HCT116 (cell line): ENCODE measurements around the gene CHST4. TPM values are rescaled to one million over a fixed set of nuclear protein-coding genes. Genes with fewer than 3 reads are reported as not detected.

ENCODE experiments used
- ATAC-seq: fragments of 200-7000 bp; cut with Tn5 transposase; 2 replicates; pipeline ENCODE4 v1.9.1; 2020; ENCODE audit warnings: mild to moderate bottlenecking, moderate library complexity
- BruUV-seq: library from RNA; stranded (reverse); fragments of 400-500 nt; replicated peaks from 2 replicates; lab custom pipeline; 2021; lab: Mats Ljungman, UMichigan
- CTCF ChIA-PET: fragments of 300-600 bp; sonication (Branson Sonifier 250); formaldehyde crosslinking; loops from one replicate; lab custom pipeline; 2021; ENCODE audit warnings: antibody characterized with exemption; lab: Charles Lee
- POLR2A ChIA-PET: fragments of 300-600, 350-600 bp; sonication (Branson Sonifier 250); formaldehyde crosslinking; loops from one replicate; lab custom pipeline; 2021; ENCODE audit warnings: antibody characterized with exemption; lab: Charles Lee
- RAD21 ChIA-PET, 2 experiments: fragments of 300-600 bp; sonication (Branson Sonifier 250); formaldehyde crosslinking; loops; one replicate each; lab custom pipeline; 2023; ENCODE audit warnings: low total read pairs in 2 of 2; ENCODE audit not compliant: uncharacterized antibody in 2 of 2, unreplicated experiment in 2 of 2, low non-redundant PET in 1 of 2; lab: Charles Lee
- DNase-seq: peaks from one replicate; pipeline ENCODE4 v3.0.0-alpha.2; 2010; ENCODE audit warnings: low read depth, low spot score
- H2AFZ ChIP-seq: fragments of 200-600 bp; shearing (Covaris generic), sonication (generic); 2 replicates; pipeline ENCODE4 v1.6.1; 2017; ENCODE audit warnings: low read depth, mixed run types, mixed read lengths, antibody characterized with exemption, low read length; ENCODE audit not compliant: poor library complexity, severe bottlenecking
- H3K27ac ChIP-seq: 2 replicates; pipeline ENCODE4 v1.5.1; 2012; ENCODE audit warnings: low read depth, low read length
- H3K27me3 ChIP-seq: fragments of 200-600 bp; sonication (generic); 2 replicates; pipeline ENCODE4 v1.6.1; 2016; ENCODE audit warnings: mixed run types, low read length, mixed read lengths; ENCODE audit not compliant: insufficient read depth
- H3K36me3 ChIP-seq, 2 experiments: fragments of 200-500 bp in 1 of 2; fragments of 200-600 bp in 1 of 2; sonication (Bioruptor generic) in 1 of 2; sonication (generic) in 1 of 2; 2 replicates each; pipeline versions ENCODE4 v1.5.1 to v1.6.1; 2014 to 2016; ENCODE audit warnings: low read length in 2 of 2, inconsistent platforms in 1 of 2, mixed read lengths in 1 of 2, mixed run types in 1 of 2; ENCODE audit not compliant: insufficient read depth in 2 of 2, control insufficient read depth in 1 of 2
- H3K4me1 ChIP-seq, 2 experiments: fragments of 200-600 bp in 1 of 2; sonication (generic) in 1 of 2; 2 replicates each; pipeline versions ENCODE4 v1.5.1 to v1.6.1; 2012 to 2017; ENCODE audit warnings: low read length in 2 of 2, inconsistent platforms in 1 of 2, mild to moderate bottlenecking in 1 of 2, mixed read lengths in 1 of 2, mixed run types in 1 of 2, moderate library complexity in 1 of 2; ENCODE audit not compliant: insufficient read depth in 2 of 2, control insufficient read depth in 1 of 2
- H3K4me2 ChIP-seq: fragments of 200-600 bp; sonication (generic); 2 replicates; pipeline ENCODE4 v1.6.1; 2017; ENCODE audit warnings: mixed run types, low read length, mixed read lengths
- H3K4me3 ChIP-seq, 2 experiments: fragments of 200-600 bp in 1 of 2; sonication (generic) in 1 of 2; replicated peaks in 1 of 2; 2 replicates each; pipeline ENCODE4 v1.5.1; 2011 to 2016; ENCODE audit warnings: low read length in 2 of 2, control low read depth in 1 of 2, low read depth in 1 of 2, mild to moderate bottlenecking in 1 of 2, mixed read lengths in 1 of 2, mixed run types in 1 of 2
- H3K79me2 ChIP-seq: fragments of 200-600 bp; sonication (generic); 2 replicates; pipeline ENCODE4 v1.6.1; 2017; ENCODE audit warnings: mild to moderate bottlenecking, mixed run types, low read length, moderate library complexity, mixed read lengths; ENCODE audit not compliant: insufficient read depth
- H3K9ac ChIP-seq: fragments of 200-600 bp; sonication (generic); 2 replicates; pipeline ENCODE4 v1.6.1; 2016; ENCODE audit warnings: low read length, mixed read lengths
- H3K9me2 ChIP-seq: fragments of 200-600 bp; sonication (generic), shearing (Covaris generic); 2 replicates; pipeline ENCODE4 v1.6.1; 2017; ENCODE audit warnings: mixed run types, mild to moderate bottlenecking, moderate library complexity; ENCODE audit not compliant: insufficient read depth
- H3K9me3 ChIP-seq, 2 experiments: fragments of 200-500 bp in 1 of 2; fragments of 200-600 bp in 1 of 2; sonication (Bioruptor generic) in 1 of 2; sonication (generic) in 1 of 2; 2 replicates each; pipeline ENCODE4 v1.6.1; 2014 to 2017; ENCODE audit warnings: low read length in 2 of 2, mixed read lengths in 2 of 2, inconsistent platforms in 1 of 2, low read depth in 1 of 2, mild to moderate bottlenecking in 1 of 2, mixed run types in 1 of 2, moderate library complexity in 1 of 2; ENCODE audit not compliant: control insufficient read depth in 1 of 2, insufficient read depth in 1 of 2
- H4K20me1 ChIP-seq: fragments of 200-600 bp; sonication (generic), shearing (Covaris generic); 2 replicates; pipeline ENCODE4 v1.6.1; 2017; ENCODE audit warnings: mixed run types, mild to moderate bottlenecking, moderate library complexity; ENCODE audit not compliant: insufficient read depth
- CBX3 ChIP-seq: IDR thresholded peaks from 2 replicates; pipeline ENCODE4 v1.6.1; 2012; ENCODE audit warnings: low read depth
- CEBPB ChIP-seq: IDR thresholded peaks from 2 replicates; pipeline ENCODE4 v1.6.1; 2012; ENCODE audit warnings: low read depth
- CTCF ChIP-seq, 3 experiments: fragments of 200-600 bp in 1 of 3; sonication (generic) in 1 of 3; IDR thresholded peaks in 2 of 3; conservative IDR thresholded peaks in 1 of 3; 2 replicates each; pipeline ENCODE4 v1.5.1; 2012 to 2017; ENCODE audit warnings: low read depth in 2 of 3, low read length in 2 of 3, antibody characterized with exemption in 1 of 3, borderline replicate concordance in 1 of 3, control low read depth in 1 of 3, mild to moderate bottlenecking in 1 of 3, mixed read lengths in 1 of 3, mixed run types in 1 of 3, moderate library complexity in 1 of 3; ENCODE audit not compliant: insufficient read depth in 1 of 3
- EGR1 ChIP-seq: IDR thresholded peaks from 2 replicates; pipeline ENCODE4 v1.6.1; 2012; ENCODE audit warnings: low read depth
- EZH2phosphoT487 ChIP-seq: fragments of 200-600 bp; IDR thresholded peaks from 2 replicates; pipeline ENCODE4 v1.6.1; 2018; ENCODE audit warnings: antibody characterized with exemption, borderline replicate concordance
- POLR2AphosphoS5 ChIP-seq: IDR thresholded peaks from 2 replicates; pipeline ENCODE4 v1.6.1; 2011; ENCODE audit warnings: mild to moderate bottlenecking, low read depth, low read length, moderate library complexity
- SIN3A ChIP-seq: IDR thresholded peaks from 2 replicates; pipeline ENCODE4 v1.6.1; 2012; ENCODE audit warnings: low read depth
- SP1 ChIP-seq: IDR thresholded peaks from 2 replicates; pipeline ENCODE4 v1.6.1; 2012; ENCODE audit warnings: low read depth
- TCF7L2 ChIP-seq: IDR thresholded peaks from 2 replicates; pipeline ENCODE4 v1.7.0; 2011; ENCODE audit warnings: borderline replicate concordance, inconsistent platforms; ENCODE audit not compliant: insufficient read depth, insufficient read length; ENCODE audit errors: extremely low read depth
- YY1 ChIP-seq: IDR thresholded peaks from 2 replicates; pipeline ENCODE4 v1.6.1; 2011; ENCODE audit warnings: low read length, low read depth, moderate library complexity, mild to moderate bottlenecking; ENCODE audit not compliant: insufficient replicate concordance; ENCODE audit errors: extremely low read depth
- ZBTB33 ChIP-seq: IDR thresholded peaks from 2 replicates; pipeline ENCODE4 v1.6.1; 2011; ENCODE audit warnings: mild to moderate bottlenecking, low read length, moderate library complexity; ENCODE audit not compliant: insufficient replicate concordance; ENCODE audit errors: extremely low read depth
- intact Hi-C: fragments of 100-400 bp; cut with micrococcal nuclease; formaldehyde crosslinking; loops from 2 replicates; pipeline ENCODE4 v1.10.0; 2022
- total RNA-seq: library from RNA; stranded (reverse); gene quantifications from one replicate; pipeline ENCODE4 v1.2.1, GENCODE V29; 2021; ENCODE audit not compliant: unreplicated experiment

The CHST4 gene
- total RNA-seq, 1 experiment from 2014 or later = 0.59 TPM

- no peak for TF ChIP-seq ZBTB33
- TF ChIP-seq POLR2AphosphoS5 = no peak
- TF ChIP-seq EGR1 = no peak
Measured at GRCh38 chr16:71528257-71528656, 2.0 kb downstream of the CHST4 start (continued).

GRCh38 chr16:71528863-71529262 is 2.6 kb downstream of the CHST4 start:
- CTCF ChIA-PET = no interaction called here
- POLR2A ChIA-PET = no interaction called here
- DNase-seq = no peak
- H4K20me1 ChIP-seq = no peaks in the 10 kb centered on the region
- no peak overlapping the region for H3K4me3 ChIP-seq
- H3K27ac ChIP-seq = no peak overlapping the region
- ATAC-seq = no peak
- intact Hi-C loops = no loop called here
- H3K4me1 ChIP-seq = peaks cover 0 to 19% of the 10 kb centered on the region in 2 experiments; a peak in 2 of 4 replicates
- H2AFZ ChIP-seq = no peak overlapping the region
- no peak overlapping the region for H3K4me2 ChIP-seq
- no peak overlapping the region for H3K9ac ChIP-seq
- no peaks in the 10 kb centered on the region for H3K9me2 ChIP-seq
- no peaks in the 10 kb centered on the region for H3K36me3 ChIP-seq
- H3K9me3 ChIP-seq = no peaks in the 10 kb centered on the region
- H3K27me3 ChIP-seq = no peaks in the 10 kb centered on the region
- no peaks in the 10 kb centered on the region for H3K79me2 ChIP-seq
- TF ChIP-seq CTCF (IDR thresholded peaks at IDR 0.05 in 2 of 3, conservative IDR thresholded peaks at IDR 0.05 in 1 of 3; ENCODE audit: borderline replicate concordance in 1 of 3, insufficient read depth in 1 of 3, low read depth in 2 of 3, low read length in 2 of 3) (no peak), EGR1 (no peak), SIN3A (no peak), TCF7L2 (no peak), POLR2AphosphoS5 (no peak), EZH2phosphoT487 (no peak), CBX3 (no peak), ZBTB33 (no peak), YY1 (no peak), SP1 (no peak), CEBPB (no peak)
- no TSS peak for BruUV-seq
- RAD21 ChIA-PET = no interaction called here
